NB4 (cell line): ENCODE results near the gene HSD17B4.
"Not testable (repeated sequence)": the region's sequence is repeated elsewhere in the genome, so short reads cannot be mapped to it uniquely, and the experiment has no call there.

Experiments used
- DNase-seq: peaks from one replicate; pipeline ENCODE4 v3.0.0; 2010; ENCODE audit warnings: low read depth
- H3K4me3 ChIP-seq: one replicate; pipeline ENCODE4 v1.5.1; 2011; ENCODE audit warnings: mild to moderate bottlenecking, low read depth, low read length, moderate library complexity
- MYC ChIP-seq: IDR thresholded peaks from 2 replicates; pipeline ENCODE4 v1.6.1; 2011; ENCODE audit warnings: low read depth, low read length
- POLR2A ChIP-seq: IDR thresholded peaks from 2 replicates; pipeline ENCODE4 v1.6.1; 2011; ENCODE audit warnings: mild to moderate bottlenecking; ENCODE audit not compliant: insufficient read length; ENCODE audit errors: extremely low read depth
- TF ChIP-seq, protein P1 (sequence below): IDR thresholded peaks from one replicate; pipeline ENCODE4 v1.5.1; 2012; ENCODE audit warnings: low read depth, low read length
- TF ChIP-seq, protein P2 (sequence below): IDR thresholded peaks from 2 replicates; pipeline ENCODE4 v1.6.1; 2011; ENCODE audit warnings: low read depth, low read length

The HSD17B4 gene

DNA sequence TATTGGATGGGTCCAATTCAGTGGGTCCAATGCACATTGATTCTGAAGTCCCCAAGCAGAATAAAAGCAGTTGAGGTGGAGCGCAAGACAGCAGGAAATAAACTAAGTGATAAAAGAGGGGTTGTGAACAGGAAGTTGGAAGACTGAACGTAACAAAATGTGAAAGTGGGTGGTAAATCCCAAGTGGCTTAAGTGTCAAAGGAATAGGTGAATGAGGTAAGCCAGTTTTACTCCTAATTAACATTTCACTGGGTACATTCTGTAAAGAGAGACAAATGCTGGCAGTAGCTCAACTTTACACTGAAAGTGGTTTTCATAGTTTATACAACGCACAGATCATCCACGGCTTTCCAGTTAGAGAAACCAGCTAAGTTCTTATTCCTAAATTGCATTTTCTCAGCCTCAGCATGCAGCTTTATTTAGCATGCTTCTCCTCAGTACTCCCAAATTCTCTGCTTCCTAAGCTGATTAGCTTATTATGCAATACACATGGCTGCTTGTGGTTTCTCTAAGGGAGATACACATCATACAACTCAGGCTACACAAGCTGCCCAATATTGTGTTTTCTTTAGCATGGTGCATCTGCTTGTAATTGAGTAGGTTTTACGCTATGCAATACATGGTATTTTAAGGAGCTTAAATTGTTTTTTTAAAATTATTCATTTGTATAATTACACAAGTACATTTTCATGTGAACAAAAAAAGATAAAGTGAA lies 34.2 kb upstream of the HSD17B4 start:
- no peak overlapping the region for H3K4me3 ChIP-seq
- TF ChIP-seq MYC: peak; percentile 61
- TF ChIP-seq, protein P1, sequence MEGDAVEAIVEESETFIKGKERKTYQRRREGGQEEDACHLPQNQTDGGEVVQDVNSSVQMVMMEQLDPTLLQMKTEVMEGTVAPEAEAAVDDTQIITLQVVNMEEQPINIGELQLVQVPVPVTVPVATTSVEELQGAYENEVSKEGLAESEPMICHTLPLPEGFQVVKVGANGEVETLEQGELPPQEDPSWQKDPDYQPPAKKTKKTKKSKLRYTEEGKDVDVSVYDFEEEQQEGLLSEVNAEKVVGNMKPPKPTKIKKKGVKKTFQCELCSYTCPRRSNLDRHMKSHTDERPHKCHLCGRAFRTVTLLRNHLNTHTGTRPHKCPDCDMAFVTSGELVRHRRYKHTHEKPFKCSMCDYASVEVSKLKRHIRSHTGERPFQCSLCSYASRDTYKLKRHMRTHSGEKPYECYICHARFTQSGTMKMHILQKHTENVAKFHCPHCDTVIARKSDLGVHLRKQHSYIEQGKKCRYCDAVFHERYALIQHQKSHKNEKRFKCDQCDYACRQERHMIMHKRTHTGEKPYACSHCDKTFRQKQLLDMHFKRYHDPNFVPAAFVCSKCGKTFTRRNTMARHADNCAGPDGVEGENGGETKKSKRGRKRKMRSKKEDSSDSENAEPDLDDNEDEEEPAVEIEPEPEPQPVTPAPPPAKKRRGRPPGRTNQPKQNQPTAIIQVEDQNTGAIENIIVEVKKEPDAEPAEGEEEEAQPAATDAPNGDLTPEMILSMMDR: no peak
- TF ChIP-seq, protein P2, sequence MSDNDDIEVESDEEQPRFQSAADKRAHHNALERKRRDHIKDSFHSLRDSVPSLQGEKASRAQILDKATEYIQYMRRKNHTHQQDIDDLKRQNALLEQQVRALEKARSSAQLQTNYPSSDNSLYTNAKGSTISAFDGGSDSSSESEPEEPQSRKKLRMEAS: peak; percentile 39
- TF ChIP-seq POLR2A: peak; percentile 74
- peak; percentile 72 for DNase-seq

DNA sequence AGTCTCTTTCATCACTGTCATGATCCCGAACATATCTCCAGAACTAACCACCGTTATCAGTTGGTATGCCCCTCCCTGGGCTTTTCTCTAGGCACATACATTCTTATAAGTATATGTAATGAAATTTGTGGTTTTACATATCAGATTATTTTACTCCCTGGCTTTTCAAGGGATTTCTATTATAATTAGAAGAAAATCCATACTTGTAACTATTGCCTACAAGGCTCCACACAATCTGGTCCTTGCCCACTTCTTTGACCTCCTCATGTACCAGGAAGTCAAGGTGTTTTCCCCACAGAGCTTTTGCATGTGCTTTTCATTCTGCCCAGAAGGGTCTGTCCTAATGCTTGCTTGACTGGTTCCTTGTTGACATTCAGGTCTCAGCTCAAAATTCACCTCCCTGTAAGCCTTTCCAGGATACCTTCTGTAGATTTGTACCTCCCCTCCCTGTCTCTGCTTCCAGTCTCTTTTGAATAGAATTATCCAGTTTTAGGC lies 33.6 kb upstream of the HSD17B4 start:
- no peak overlapping the region for H3K4me3 ChIP-seq
- TF ChIP-seq MYC: no peak
- TF ChIP-seq, protein P2: no peak
- TF ChIP-seq POLR2A: no peak
- TF ChIP-seq, protein P1: no peak
- peak; percentile 44 for DNase-seq

DNA sequence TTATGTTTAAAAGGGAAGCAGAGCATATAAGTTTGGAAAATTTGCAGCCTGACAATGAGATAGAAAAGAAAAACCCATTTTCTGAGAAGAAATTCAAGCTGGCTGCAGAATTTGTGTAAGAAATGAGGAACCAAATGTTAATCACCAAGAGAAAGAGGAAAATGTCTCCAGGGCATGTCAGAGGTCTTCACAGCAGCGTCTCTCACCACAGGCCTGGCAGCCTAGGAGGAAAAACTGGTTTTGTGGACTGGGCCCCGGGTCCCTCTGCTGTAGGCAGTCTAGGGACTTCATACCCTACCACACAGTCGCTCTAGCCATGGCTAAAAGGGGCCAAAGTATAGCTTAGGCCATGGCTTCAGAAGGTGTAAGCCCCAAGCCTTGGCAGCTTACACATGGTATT lies 32.1 kb upstream of the HSD17B4 start:
- TF ChIP-seq MYC: no peak
- TF ChIP-seq POLR2A: no peak
- TF ChIP-seq, protein P1: no peak
- TF ChIP-seq, protein P2: no peak
- DNase-seq: peak; percentile 74
- no peak overlapping the region for H3K4me3 ChIP-seq

DNA sequence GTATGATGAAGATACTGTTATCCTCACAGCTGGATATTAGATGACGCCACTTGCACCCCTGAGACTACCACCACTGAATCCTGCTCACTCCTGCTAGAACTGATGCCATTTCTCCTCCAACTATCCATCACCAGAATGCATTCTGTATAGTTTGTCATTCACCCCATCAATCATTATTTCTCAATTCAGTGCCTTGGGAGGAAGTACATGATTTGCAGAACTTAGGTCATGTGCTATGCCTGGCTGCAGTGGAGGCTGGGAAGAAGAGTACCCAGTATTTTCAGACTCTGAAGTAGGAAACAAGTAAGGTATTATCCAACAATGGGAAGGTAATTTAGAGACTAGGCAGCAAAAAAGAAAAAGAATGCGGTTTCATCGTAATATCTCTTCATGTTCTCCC lies 26.2 kb upstream of the HSD17B4 start:
- peak; percentile 35 for DNase-seq
- TF ChIP-seq, protein P2: no peak
- TF ChIP-seq, protein P1: no peak
- TF ChIP-seq POLR2A (no peak), MYC (no peak)
- H3K4me3 ChIP-seq: no peak overlapping the region

DNA sequence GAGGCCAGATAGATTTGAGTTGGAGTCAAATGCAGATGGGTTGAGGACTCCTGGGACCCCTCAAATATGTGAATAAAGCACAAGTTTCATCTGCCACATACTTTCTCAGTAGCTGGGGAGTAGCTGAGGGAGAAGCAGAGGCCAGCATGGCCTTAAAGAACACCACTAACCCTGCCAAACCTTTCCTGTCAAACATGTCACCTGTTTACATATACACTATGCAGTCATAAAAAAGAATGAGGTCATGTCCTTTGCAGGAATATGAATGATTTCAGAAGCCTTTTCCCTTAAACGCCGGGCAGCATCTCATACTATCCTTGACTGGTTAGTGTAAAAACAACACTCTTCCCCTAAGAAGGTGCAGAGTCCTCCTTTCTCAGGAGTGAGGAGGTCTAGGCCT lies 25.2 kb upstream of the HSD17B4 start:
- no peak overlapping the region for H3K4me3 ChIP-seq
- no peak for DNase-seq
- TF ChIP-seq MYC: no peak
- TF ChIP-seq, protein P1: no peak
- TF ChIP-seq, protein P2: no peak
- TF ChIP-seq POLR2A: no peak

DNA sequence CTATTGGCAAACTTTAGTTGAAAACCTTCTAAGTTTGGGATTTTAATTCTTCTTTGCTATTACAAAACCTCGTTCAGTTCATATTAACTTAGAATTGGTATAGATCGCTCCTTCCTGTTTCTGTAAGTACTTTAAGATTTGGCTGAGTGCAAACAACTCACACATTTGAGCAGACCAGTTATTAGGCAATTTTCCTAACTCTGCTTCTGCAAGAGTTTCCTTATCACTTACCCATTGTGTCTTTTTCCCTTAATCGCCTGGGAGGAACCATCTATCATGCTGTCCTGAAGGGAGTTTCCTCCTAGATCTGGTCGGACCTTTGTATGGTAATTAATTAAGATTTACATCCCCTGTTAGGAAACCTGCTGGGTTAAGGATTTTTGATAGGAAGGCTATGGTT lies 24.7 kb upstream of the HSD17B4 start:
- H3K4me3 ChIP-seq: not testable (repeated sequence)
- DNase-seq: peak; percentile 37

DNA sequence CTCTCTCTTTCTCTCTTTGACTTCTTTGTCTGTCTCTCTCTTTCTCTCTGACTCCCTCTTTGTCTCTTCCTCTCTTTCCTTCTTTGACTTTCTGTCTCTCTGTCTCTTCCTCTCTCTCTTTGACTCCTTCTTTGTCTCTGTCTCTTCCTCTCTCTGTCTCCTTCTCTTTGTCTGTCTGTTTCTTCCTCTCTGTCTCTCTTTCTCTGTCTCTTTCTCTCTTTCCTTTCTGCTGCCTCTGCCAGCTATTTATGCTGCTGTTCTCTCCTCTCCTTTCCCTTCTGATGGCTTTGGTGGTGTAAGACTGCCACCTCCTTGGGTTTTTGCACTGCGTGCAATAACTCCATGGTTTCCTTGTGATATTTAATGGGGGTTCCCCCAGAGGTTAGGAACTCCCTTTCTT lies 24.1 kb upstream of the HSD17B4 start:
- not testable (repeated sequence) for H3K4me3 ChIP-seq, DNase-seq

DNA sequence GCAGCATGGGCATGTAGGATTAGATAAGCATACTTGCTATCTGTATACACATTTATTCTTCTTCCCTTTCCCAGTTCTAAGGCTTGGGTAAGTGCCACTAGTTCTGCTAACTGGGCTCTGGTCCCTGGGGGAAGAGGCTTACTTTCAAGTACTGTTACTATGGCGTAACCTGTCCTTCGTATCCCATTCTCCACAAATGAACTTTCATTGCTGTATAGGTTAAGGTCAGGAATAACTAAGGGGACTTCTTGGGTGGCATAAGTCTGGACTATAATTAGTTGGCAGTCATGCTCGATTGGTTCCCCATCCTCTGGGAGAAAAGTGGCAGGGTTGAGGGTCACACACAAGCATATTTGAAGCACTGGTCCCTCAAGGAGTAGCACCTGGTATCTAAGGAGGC lies 23.7 kb upstream of the HSD17B4 start:
- H3K4me3 ChIP-seq, DNase-seq: not testable (repeated sequence)

DNA sequence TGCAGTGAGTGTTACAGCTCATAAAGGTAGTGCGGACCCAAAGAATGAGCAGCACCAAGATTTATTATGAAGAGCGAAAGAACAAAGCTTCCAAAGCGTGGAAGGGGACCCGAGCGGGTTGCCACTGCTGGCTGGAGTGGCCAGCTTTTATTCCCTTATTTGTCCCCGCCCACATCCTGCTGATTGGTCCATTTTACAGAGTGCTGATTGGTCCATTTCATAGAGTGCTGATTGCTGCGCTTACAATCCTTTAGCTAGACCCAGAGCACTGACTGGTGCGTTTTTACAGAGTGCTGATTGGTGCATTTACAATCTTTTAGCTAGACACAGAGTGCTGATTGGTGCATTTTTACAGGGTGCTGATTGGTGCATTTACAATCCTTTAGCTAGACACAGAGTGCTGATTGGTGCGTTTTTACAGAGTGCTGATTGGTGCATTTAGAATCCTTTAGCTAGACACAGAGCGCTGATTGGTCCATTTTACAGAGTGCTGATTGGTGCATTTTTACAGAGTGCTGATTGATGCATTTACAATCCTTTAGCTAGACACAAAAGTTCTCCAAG lies 19.5 kb upstream of the HSD17B4 start:
- not testable (repeated sequence) for H3K4me3 ChIP-seq, DNase-seq
